RWPE1 (cell line): ENCODE data around the gene TMEM97.
A peak's percentile ranks its signal among the peaks of the same experiment; 100 is the strongest.

ENCODE experiments used
- CTCF ChIA-PET: fragments of 350-600 bp; sonication (Branson Sonifier 250); formaldehyde crosslinking; extraction: SDS; loops from one replicate; lab custom pipeline; 2021; lab: Yijun Ruan, JAX
- POLR2A ChIA-PET: fragments of 400-600 bp; formaldehyde crosslinking; extraction: SDS; loops from one replicate; lab custom pipeline; 2020; ENCODE audit warnings: antibody characterized with exemption; ENCODE audit not compliant: low non-redundant PET; lab: Yijun Ruan, JAX
- DNase-seq: peaks from one replicate; pipeline ENCODE4 v3.0.0; 2012; ENCODE audit warnings: low spot score
- H3K27ac ChIP-seq: fragments of 450-650 bp; 2 replicates; pipeline ENCODE4 v1.5.1; 2017
- CTCF ChIP-seq: fragments of 450-650 bp; conservative IDR thresholded peaks from 2 replicates; pipeline ENCODE4 v1.5.1; 2017; ENCODE audit warnings: low read depth, mild to moderate bottlenecking

Gene TMEM97

DNA sequence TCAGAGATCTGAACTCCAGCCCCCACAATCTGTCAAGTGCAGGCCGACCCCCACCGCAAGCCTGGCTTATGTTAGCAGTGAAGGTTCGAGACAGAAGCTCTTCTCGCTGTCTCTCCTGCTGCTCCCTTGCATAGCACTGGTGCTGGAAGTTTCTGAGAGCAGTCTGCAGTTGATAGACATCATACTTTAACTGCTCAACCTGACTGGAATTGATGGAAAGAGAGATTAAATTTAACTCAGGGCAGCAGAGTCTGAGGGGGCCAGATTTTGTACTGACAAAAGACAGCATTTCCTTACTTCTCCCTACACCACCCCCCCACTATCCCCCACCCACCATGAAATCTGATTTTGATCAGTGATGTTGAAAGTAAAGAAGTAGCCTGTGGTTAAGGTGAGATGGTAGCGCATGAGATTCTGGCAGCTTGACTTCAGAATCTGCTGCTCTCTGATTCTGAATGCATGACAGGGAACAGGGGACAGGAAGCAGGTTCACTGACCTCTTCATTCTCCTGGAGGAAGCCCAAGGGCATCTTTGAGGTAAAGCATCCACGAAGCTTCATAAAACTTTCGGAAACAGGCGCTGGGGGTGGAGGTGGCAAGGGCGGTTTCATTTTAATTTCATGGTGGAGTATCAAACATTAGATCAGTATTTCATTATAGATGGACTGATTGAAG lies 44.3 kb upstream of the TMEM97 start:
- DNase-seq, result no peak
- TF ChIP-seq CTCF, result no peak
- H3K27ac ChIP-seq, result no peak overlapping the region
- POLR2A ChIA-PET, result no interaction called here
- CTCF ChIA-PET, result interaction anchor here (0.7 kb wide), 1 partner anchor 54 kb away, joined by 3 read pairs; no protein-coding TSS in a partner anchor

DNA sequence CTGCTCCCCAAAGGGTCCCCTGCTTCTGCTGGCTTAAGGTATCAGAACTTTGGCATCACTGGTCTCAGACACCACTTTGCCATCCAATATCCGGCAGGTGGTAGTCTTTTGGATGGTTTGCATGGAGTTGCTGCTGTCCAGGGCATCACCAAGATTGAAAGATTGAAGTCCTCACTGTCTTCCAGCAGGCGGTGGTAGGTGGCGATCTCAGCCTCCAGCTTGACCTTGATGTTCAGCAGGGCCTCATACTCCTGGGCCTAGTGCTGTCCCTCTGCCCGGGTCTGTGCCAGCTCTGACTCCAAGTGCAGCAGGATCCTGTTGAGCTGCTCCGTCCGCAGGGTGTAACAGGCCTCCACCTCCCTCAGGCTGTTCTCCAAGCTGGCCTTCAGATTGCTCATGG lies 43.0 kb upstream of the TMEM97 start:
- POLR2A ChIA-PET, result no interaction called here
- no peak for DNase-seq
- no peak overlapping the region for H3K27ac ChIP-seq
- CTCF ChIA-PET, result interaction anchor here (0.8 kb wide), 1 partner anchor 27 kb away, joined by 5 read pairs; no protein-coding TSS in a partner anchor
- TF ChIP-seq CTCF, result no peak

DNA sequence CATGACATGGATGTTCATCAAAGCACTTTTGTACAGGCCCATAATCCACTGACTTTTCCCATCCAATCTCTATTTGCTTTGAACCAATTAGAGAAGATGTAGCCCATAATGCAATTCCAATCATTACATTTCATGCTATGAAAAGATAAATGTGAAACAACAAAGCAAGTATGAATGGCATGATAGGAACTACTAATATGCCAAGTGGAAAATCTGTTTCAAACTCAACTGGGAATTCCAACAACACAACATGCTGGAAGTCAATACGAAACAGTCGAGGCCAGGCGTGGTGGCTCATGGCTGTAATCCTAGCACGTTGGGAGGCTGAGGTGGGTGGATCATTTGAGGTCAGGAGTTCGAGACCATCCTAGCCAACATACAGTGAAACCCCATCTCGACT lies 39.6 kb upstream of the TMEM97 start:
- CTCF ChIA-PET, result no interaction called here
- no peak for TF ChIP-seq CTCF
- POLR2A ChIA-PET, result no interaction called here
- H3K27ac ChIP-seq, result no peak overlapping the region
- no peak for DNase-seq

GRCh38 chr17:28280826-28281225 lies 38.2 kb upstream of the TMEM97 start:
- no peak overlapping the region for H3K27ac ChIP-seq
- DNase-seq, result no peak
- CTCF ChIA-PET, result interaction anchor here (0.7 kb wide), 1 partner anchor 15 kb away, joined by 4 read pairs; no protein-coding TSS in a partner anchor
- POLR2A ChIA-PET, result no interaction called here
- no peak for TF ChIP-seq CTCF

GRCh38 chr17:28282596-28282995 lies 36.4 kb upstream of the TMEM97 start:
- no peak for TF ChIP-seq CTCF
- ChIA-PET CTCF (no interaction called here), POLR2A (no interaction called here)
- DNase-seq, result peak; percentile 21
- peak overlapping the region; percentile 84 for H3K27ac ChIP-seq

DNA sequence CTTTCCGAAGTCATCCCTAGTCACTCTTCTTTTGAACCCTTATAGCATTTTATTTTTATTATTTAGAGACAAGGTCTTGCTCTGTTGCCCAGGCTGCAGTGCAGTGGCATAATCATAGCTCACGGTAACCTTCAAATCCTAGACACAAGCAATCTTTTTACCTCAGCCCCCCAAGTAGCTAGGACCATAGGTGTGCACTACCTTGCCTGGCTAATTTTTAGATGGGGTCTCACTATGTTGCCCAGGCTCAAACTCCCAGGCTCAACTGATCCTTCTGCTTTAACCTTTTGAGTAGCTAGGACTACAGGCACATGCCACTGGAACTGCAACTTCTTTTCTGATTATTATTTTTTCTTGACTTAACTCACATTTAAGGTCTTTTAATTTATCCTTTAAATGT lies 33.0 kb upstream of the TMEM97 start:
- ChIA-PET CTCF (no interaction called here), POLR2A (no interaction called here)
- no peak overlapping the region for H3K27ac ChIP-seq
- no peak for TF ChIP-seq CTCF
- no peak for DNase-seq
